ENCODE results near the gene DSP. TPM values are rescaled to one million over a fixed set of nuclear protein-coding genes. Genes with fewer than 3 reads are reported as not detected.

DSP gene
- total RNA-seq, 1 donor from 2014 or later, result 21.4 TPM

DNA sequence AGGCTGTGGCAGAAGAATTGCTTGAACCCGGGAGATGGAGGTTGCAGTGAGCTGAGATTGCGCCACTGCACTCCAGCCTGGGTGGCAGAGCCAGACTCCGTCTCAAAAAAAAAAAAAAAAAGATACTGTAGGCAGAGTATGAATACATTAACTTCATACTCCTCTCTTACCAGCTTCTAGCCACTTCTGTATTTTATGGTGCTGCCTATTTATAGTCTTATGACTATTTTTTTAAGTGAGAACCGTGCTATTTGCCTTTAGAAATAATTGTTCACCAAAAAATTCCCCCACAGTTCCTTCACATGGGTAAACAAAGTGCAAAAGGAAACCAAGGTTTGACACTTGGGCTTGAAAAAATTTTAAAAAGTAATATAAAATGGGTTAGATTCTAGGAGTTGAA is 47.0 kb downstream of the DSP start:
- DNase-seq (no peak), ATAC-seq (no peak)
- Histone ChIP-seq H3K4me1 (peaks cover 23% of the 10 kb centered on the region), H3K36me3 (no peaks in the 10 kb centered on the region), H3K27me3 (no peaks in the 10 kb centered on the region), H3K9me3 (no peaks in the 10 kb centered on the region), H3K4me3 (no peak overlapping the region), H3K27ac (no peak overlapping the region)
- intact Hi-C loops (cut with DNase I), result no loop called here
- TF ChIP-seq, protein P1, sequence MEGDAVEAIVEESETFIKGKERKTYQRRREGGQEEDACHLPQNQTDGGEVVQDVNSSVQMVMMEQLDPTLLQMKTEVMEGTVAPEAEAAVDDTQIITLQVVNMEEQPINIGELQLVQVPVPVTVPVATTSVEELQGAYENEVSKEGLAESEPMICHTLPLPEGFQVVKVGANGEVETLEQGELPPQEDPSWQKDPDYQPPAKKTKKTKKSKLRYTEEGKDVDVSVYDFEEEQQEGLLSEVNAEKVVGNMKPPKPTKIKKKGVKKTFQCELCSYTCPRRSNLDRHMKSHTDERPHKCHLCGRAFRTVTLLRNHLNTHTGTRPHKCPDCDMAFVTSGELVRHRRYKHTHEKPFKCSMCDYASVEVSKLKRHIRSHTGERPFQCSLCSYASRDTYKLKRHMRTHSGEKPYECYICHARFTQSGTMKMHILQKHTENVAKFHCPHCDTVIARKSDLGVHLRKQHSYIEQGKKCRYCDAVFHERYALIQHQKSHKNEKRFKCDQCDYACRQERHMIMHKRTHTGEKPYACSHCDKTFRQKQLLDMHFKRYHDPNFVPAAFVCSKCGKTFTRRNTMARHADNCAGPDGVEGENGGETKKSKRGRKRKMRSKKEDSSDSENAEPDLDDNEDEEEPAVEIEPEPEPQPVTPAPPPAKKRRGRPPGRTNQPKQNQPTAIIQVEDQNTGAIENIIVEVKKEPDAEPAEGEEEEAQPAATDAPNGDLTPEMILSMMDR (IDR thresholded peaks at IDR 0.05), result no peak

DNA sequence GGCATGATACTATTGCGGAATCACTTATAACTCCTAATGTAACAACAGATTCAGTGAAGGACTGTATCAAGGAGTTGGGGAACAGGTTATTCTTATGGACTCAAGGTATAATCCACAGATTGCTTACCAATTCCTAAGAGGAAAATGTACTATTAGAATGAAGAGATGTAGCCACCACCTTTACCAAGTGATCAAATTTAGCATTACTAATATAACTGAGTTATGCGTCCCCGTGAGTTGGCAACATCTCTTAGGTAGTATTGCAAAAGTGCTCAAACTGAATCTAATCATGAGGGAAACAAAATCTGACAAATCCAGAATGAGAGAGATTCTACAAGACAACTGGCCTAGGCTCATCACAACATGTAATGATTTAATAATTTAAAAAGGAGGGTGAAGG is 47.8 kb downstream of the DSP start:
- peak overlapping the region; percentile 85 for H3K4me3 ChIP-seq
- no peak for ATAC-seq
- TF ChIP-seq, protein P1 (IDR thresholded peaks at IDR 0.05), result no peak
- H3K36me3 ChIP-seq, result peaks cover 6% of the 10 kb centered on the region
- DNase-seq, result no peak
- H3K27ac ChIP-seq, result no peak overlapping the region
- H3K4me1 ChIP-seq, result peaks cover 23% of the 10 kb centered on the region
- intact Hi-C loops (cut with DNase I), result no loop called here
- H3K9me3 ChIP-seq, result no peaks in the 10 kb centered on the region
- H3K27me3 ChIP-seq, result no peaks in the 10 kb centered on the region

GRCh38 chr6:7589949-7590917 is 48.8 kb downstream of the DSP start, which contains the start of gene SNRNP48:
Gene SNRNP48 (plus strand): TSS chr6:7590198. CDS start chr6:7590258, 60 bp downstream.
- DNase-seq (peak; percentile 97), ATAC-seq (peak; percentile 100)
- Histone ChIP-seq H3K27ac (peak within 1 kb of the TSS; percentile 83), H3K27me3 (no peaks in the 10 kb centered on the region), H3K9me3 (no peaks in the 10 kb centered on the region), H3K4me3 (peak within 1 kb of the TSS; percentile 85), H3K36me3 (peaks cover 16% of the 10 kb centered on the region), H3K4me1 (peaks cover 23% of the 10 kb centered on the region)
- TF ChIP-seq, protein P1 (IDR thresholded peaks at IDR 0.05), result no peak
- intact Hi-C loops (cut with DNase I), result no loop called here

GRCh38 chr6:7590918-7591302 is 49.4 kb downstream of the DSP start:
- TF ChIP-seq, protein P1 (IDR thresholded peaks at IDR 0.05), result no peak
- H3K27me3 ChIP-seq, result no peaks in the 10 kb centered on the region
- H3K27ac ChIP-seq, result no peak overlapping the region
- H3K4me1 ChIP-seq, result peaks cover 23% of the 10 kb centered on the region
- no peak for DNase-seq
- H3K9me3 ChIP-seq, result no peaks in the 10 kb centered on the region
- ATAC-seq, result peak; percentile 6
- intact Hi-C loops (cut with DNase I), result no loop called here
- H3K4me3 ChIP-seq, result peak overlapping the region; percentile 85
- peaks cover 23% of the 10 kb centered on the region for H3K36me3 ChIP-seq

DNA sequence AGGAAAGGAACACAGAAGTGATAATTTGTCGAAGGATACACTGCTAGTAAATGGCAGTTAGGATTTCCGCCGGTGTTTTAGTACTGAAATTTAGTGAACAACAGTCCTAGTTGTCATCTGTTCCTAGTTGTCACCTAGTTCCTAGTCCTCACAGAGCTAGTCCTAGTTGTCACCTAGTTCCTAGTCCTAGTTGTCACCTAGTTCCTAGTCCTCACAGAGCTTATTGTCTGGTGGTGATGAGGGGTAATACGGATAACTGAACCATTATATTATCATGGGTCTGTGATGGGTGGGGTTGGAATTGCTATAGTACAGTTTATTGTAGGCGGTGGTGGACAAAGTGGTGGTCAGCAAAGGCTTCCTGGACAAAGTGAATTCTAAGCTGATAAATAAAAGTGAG is 50.3 kb downstream of the DSP start:
- no peak overlapping the region for H3K4me3 ChIP-seq
- peaks cover 31% of the 10 kb centered on the region for H3K36me3 ChIP-seq
- intact Hi-C loops (cut with DNase I), result no loop called here
- no peaks in the 10 kb centered on the region for H3K9me3 ChIP-seq
- ATAC-seq, result no peak
- H3K27ac ChIP-seq, result no peak overlapping the region
- no peaks in the 10 kb centered on the region for H3K27me3 ChIP-seq
- H3K4me1 ChIP-seq, result peaks cover 23% of the 10 kb centered on the region
- TF ChIP-seq, protein P1 (IDR thresholded peaks at IDR 0.05), result no peak
- no peak for DNase-seq
